Measurements from ENCODE around the gene STIMATE.
A peak's percentile ranks its signal among the peaks of the same experiment; 100 is the strongest.

Gene STIMATE

DNA sequence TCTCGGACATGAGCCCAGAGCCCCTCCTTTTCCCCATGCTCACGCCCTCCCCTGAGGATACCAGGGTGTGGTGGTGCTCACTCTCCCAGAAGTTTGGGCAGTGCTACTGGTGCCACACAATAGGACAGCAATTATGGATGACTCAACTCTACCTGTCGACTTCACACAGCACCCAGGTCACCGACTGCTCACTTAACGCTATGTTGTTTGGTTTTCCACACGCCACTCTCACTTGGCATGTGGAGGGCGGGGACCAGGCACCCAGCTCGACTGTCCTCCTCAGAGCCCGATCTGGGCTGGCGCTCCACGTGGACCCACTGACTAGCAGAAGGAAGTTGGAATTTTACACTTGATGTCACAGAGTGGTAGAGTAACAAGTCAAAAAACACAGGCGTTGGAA, 30.9 kb downstream of the STIMATE start:
- DNase-seq (ENCODE audit: low read depth), result no peak

DNA sequence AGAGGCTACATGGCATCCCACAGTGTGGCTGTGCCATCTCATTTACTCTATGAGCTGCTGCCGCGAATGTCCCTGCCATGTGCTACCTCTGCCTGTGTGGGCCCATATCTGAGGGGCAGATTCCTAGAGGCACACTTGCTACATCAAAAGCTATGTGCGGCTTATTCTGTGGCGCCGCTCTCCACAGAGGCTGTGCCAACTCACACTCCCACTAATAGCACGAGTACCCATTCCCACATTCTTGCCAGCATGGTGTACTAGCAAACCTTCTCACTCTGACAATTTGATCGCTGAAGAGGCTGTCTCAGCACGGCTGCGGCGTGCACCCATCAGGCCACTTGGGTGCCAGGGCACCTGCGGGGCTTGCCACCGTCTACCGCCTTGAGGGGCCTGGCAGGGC, 31.4 kb downstream of the STIMATE start:
- DNase-seq (ENCODE audit: low read depth), result no peak

GRCh38 chr3:52860424-52860768, 37.0 kb downstream of the STIMATE start:
- no peak for DNase-seq (ENCODE audit: low read depth)

DNA sequence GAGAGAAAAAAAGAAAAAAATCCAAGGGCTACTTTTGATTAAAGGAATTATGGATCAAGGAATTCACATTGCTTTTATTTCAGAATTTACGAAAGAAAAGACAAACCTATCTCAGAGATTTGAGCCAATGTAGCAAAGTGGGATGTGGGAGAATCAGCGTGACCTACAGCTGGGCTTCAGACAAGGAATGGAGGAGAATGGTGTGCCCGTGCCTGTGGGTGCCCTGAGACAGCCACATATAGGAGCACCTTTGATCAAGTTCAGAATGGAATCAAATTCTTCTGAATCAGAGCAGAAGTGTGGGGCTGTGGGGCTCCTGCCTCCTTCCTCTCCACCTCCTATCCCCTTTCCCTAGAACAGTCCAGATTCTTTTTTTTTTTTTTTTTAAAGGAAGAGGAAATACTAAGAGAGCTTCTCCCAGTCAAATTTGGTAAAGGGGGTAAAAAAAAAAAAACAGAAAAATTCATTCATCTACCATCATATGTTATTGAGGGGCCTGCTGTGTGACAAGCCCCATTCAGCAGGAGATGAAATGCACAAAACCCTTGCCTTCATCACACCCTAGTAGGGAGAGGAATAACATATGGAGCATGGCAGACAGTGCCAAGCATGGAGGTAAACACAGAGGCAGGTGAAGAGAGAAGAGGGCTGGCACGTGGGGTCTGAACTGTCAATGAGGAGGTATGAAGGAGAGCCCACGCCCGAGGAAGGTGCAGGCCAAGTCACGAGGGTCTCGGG, 37.5 kb downstream of the STIMATE start:
- DNase-seq (ENCODE audit: low read depth), result no peak

DNA sequence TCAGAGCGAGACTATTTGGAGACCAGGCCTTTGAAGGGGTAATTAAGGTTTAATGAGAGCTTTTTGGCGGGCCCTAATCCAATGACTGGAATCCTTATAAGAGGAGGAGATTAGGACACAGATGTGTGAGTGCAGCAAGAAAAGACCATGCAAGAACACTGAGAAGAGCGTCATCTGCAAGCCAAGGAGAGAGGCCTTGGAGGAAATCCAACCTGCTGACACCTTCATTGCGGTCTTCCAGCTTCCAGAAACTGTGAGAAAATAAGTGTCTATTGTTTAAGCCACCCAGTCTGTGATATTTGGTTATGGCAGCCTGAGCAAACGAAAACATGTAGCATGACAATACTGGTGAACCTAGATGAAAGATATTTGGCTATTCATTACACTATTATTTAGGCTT, 39.5 kb downstream of the STIMATE start:
- DNase-seq (ENCODE audit: low read depth), result no peak

DNA sequence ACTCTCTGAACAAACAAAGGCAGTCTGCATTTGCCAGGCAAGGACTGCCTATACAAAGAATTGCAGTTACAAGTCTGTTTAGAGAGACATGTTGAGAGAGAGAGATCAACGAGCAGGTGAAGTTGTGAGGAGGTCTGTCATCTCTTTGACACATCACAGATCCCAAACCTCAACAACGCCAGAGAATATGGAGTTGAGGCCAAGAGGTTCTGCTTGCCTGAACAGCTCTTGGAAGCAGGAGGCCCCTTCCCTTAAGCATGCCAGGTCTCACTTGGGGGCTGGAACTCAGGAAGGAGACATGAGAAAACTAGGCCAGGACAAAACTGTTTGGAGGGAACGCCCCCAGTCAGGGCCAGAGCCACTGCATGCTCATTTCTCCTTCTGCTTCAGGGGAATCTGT, 40.2 kb downstream of the STIMATE start:
- no peak for DNase-seq (ENCODE audit: low read depth)

DNA sequence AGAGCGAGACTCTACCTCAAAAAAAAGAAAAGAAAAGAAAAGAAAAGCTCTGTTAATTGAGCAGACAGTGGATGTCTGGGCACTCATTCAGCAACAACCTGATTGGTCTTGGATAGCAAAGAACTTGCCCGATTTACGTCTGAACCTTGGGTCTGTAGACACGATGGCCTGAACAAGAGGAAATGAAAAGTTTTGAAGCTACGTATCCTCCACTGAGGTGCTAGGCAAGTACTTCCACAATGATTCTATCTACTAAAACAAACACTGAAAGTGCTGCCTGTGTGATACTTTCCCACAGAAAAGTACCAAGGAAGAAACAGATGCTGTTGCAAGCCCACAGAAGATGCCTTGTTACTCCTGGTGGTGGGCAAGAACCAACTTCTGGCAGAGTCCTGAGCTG, 40.7 kb downstream of the STIMATE start:
- no peak for DNase-seq (ENCODE audit: low read depth)

DNA sequence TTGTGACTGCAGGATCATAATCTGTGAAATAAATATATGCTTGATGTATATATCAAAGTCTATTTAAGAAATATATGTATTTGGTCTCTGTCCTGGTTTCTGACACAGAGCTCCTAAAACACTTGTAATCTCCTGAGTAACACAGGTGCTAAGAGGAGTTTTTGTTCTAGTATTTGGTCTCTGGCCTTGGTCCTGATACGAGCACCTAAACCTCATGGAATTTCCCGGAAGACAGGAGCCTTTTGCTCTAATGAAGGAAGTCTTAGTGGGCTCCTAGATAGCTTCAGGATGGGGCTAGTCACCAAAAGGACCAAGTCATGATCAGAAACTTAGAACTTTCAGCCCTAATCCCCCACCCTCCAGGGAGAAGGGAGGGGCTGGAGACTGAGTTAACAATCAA, 43.3 kb downstream of the STIMATE start:
- DNase-seq (ENCODE audit: low read depth), result no peak

- DNase-seq (ENCODE audit: low read depth), result no peak
Observed at GRCh38 chr3:52852419-52852818, 44.9 kb downstream of the STIMATE start.

- DNase-seq (ENCODE audit: low read depth), result peak; percentile 42
Observed at GRCh38 chr3:52851348-52851747, 46.0 kb downstream of the STIMATE start.

DNA sequence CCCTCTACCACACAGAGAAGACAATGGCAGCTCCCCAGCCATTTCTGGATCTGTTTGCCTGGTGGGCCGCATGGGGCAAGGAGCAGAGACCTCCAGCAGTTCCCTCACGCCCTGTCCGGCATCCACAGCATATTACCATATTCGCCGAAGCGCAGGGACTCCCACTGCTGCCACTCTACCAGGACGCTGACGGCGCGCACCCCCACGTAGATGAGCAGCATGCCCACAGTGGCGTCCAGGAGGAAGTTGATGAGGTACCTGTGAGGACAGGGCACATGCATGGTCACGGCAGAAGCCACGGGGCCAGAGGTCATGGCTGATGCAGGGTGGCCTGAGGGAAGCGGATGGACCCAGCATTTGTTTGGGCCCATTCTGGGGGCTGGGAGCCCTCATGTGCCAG, 47.7 kb downstream of the STIMATE start:
- no peak for DNase-seq (ENCODE audit: low read depth)

DNA sequence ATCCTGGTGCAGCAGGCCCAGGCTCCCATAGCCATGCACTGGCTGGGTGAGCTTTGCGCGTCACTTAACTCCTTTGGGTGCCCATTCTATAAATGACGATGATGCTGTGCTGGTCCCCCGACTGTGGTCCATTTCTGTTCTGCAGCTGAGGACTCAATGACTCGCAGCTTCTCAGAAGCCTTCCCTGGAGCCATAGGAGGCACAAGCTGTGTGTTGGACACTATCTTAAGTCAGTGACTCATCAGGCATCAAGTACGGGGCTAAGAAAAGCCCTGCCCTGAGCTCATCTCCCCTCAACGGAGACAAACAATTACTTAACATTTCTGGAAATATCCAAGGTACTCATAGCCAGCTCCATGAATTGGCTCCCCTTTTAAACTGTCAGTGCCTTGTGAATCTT, 48.7 kb downstream of the STIMATE start:
- DNase-seq (ENCODE audit: low read depth), result peak; percentile 88

DNA sequence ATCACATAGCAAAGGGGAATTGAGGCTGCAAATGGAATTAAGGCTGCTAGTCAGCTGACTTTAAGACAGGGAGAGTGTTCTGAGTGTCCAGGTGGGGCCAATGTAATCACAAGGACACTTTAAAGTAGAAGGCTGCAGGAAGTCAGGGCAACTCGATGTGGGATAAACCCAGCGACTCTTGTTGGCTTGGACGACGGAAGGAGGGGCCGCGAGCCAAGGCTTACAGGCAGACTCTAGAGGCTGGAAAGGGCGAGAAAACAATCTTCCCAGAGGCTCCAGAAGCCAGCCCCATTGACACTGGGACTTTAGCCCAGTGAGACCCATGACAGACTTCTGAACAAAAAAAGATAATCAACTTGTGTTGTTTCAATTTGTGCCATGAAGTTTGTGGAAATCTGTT, 49.6 kb downstream of the STIMATE start:
- DNase-seq (ENCODE audit: low read depth), result no peak

GRCh38 chr3:52847241-52847640, 50.1 kb downstream of the STIMATE start:
- DNase-seq (ENCODE audit: low read depth), result no peak

DNA sequence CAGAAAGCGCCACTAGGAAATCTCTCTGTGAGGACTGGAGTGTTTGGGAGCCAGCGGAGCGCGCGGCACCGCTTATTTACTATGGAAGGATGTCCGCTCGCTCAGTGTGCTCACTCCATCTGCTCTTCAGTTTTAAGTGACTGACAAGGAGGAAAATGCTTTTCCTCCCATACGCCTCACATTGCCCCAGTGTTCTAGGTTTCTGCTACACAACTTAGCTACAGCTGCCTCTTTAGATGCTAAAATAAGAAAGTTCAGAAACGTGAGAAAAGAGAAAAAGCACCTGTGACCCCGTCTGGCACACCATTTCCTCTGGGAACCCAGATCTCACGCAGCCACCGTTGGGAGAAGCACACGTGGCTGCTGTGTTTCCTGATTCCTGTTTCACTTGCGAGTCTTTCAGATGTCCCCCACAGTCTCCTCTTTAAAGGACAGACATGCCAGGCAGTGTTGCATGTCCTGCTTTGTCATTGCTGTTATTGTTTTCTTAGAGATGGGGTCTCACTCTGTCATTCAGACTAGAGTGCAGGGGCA, 50.8 kb downstream of the STIMATE start:
- no peak for DNase-seq (ENCODE audit: low read depth)

DNA sequence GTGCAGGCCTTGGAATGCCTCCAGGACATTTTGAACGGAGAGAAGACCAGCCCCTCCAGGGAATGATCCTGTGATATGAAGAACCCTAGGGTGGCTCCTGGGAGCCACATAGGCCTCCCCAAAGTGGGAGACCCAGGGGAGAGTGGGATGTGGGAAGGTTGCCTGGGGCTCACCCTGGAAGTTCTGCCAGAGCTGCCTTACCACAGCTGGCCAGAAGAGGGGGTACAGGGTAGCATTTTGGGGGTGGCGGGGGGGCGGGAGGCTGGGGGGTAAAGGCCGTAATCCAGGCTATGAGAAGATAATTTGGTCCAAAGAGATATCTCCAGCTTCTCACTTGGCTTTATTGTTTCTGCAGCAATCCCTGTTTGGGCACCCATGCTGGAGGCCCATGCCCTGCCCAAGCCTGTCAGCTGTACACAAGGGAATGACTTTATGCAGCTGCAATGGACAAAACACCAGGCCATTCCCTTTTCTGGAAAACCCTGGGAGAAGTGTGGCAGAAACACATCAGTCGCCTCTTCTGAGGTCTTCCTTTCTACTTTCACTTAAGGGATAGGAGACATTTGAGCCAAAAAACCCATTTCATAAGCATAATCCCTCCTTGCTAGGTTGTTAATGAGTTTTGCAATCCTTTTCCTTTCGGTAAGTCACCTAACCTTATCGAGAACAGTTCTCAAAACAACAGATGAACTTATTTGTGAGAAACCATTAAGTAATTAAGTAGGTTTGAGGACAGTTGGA, 51.5 kb downstream of the STIMATE start:
- no peak for DNase-seq (ENCODE audit: low read depth)

- DNase-seq (ENCODE audit: low read depth), result peak; percentile 40
Observed at GRCh38 chr3:52845157-52845556, 52.2 kb downstream of the STIMATE start.

GRCh38 chr3:52844290-52844975, 52.9 kb downstream of the STIMATE start:
- no peak for DNase-seq (ENCODE audit: low read depth)

- DNase-seq (ENCODE audit: low read depth), result no peak
Observed at GRCh38 chr3:52843881-52844280, 53.5 kb downstream of the STIMATE start.

DNA sequence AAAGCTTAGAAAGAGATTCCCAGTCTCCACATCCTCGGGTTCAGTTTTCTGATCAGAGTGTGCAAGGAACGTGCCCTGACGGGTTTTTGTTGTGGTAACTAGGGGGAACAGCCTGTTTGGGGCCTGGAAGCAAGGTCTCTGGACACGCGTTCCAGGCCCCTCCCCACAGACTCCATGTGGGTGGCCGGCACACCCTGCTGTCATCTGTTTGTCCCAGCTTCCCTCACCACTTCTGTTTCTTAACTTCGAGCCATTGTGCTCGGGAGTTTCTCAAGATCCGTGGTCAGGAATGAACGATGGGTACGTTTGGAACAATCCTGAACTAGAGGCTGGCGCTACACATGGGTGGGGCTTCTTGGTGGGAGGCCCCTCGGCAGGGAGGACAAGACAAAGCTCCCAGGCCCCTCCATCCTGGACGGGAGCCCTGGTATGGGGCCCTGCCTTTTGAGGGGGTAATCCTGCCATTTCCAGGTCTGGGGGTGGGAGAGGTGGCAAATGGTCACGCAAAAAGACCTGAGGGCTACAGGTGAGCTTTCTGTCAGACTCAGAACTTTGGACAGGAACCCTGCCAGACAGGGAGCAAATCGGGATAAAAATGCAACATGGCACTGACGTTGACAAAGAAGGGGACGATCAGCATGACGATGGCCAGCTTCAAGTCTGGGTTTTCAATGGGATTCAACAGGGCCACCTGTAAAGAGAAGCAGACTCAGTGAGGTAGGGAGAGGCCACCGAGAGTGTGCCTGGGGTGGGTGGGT, 54.1 kb downstream of the STIMATE start:
- no peak for DNase-seq (ENCODE audit: low read depth)

GRCh38 chr3:52842424-52842823, 54.9 kb downstream of the STIMATE start:
- no peak for DNase-seq (ENCODE audit: low read depth)

DNA sequence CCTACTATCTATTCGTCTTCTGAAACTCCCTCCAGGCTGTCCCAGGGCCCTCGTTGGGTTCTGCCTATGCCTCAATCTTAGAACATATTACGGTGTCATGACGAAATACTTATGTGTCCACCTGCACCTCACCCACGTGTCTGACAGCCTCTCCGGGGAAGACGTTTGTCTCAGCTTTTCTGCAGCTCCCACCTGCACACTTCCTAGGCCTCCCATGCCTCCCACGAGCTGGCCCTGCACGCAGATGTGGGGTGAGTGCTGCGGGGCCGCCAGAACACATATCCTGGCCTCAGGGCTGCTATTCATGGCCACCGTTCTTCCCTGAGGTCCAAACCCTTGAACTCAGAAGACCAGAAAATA, 55.4 kb downstream of the STIMATE start:
- no peak for DNase-seq (ENCODE audit: low read depth)

All from iris pigment epithelial cell (primary cell).